ENCODE measurements around the gene IL1RAPL1.
A peak's percentile ranks its signal among the peaks of the same experiment; 100 is the strongest.

Gene IL1RAPL1

GRCh38 chrX:28586981-28587551 is at the start of gene IL1RAPL1:
Gene IL1RAPL1, plus strand, starts transcription at chrX:28587446.
- peak; percentile 12 for DNase-seq (ENCODE audit: low spot score)

- DNase-seq (ENCODE audit: low spot score), result no peak
Measured at GRCh38 chrX:28542791-28543190, 44.5 kb upstream of the IL1RAPL1 start.

GRCh38 chrX:28549838-28550237 is 37.4 kb upstream of the IL1RAPL1 start:
- no peak for DNase-seq (ENCODE audit: low spot score)

GRCh38 chrX:28550331-28550872 is 36.8 kb upstream of the IL1RAPL1 start:
- DNase-seq (ENCODE audit: low spot score), result no peak

- no peak for DNase-seq (ENCODE audit: low spot score)
Measured at GRCh38 chrX:28552322-28552721, 34.9 kb upstream of the IL1RAPL1 start.

GRCh38 chrX:28552882-28553829 is 34.1 kb upstream of the IL1RAPL1 start:
- no peak for DNase-seq (ENCODE audit: low spot score)

- no peak for DNase-seq (ENCODE audit: low spot score)
Measured at GRCh38 chrX:28576117-28576516, 11.1 kb upstream of the IL1RAPL1 start.

GRCh38 chrX:28581522-28581921 is 5.7 kb upstream of the IL1RAPL1 start:
- DNase-seq (ENCODE audit: low spot score), result no peak

- DNase-seq (ENCODE audit: low spot score), result no peak
Measured at GRCh38 chrX:28582511-28582910, 4.7 kb upstream of the IL1RAPL1 start.

- no peak for DNase-seq (ENCODE audit: low spot score)
Measured at GRCh38 chrX:28584025-28584424, 3.2 kb upstream of the IL1RAPL1 start.

- no peak for DNase-seq (ENCODE audit: low spot score)
Measured at GRCh38 chrX:28585767-28586166, 1.5 kb upstream of the IL1RAPL1 start.

- no peak for DNase-seq (ENCODE audit: low spot score)
Measured at GRCh38 chrX:28586286-28586685, 960 bp upstream of the IL1RAPL1 start.

GRCh38 chrX:28589046-28589445 is 1.8 kb downstream of the IL1RAPL1 start:
- DNase-seq (ENCODE audit: low spot score), result no peak

GRCh38 chrX:28590396-28590795 is 3.1 kb downstream of the IL1RAPL1 start:
- no peak for DNase-seq (ENCODE audit: low spot score)

GRCh38 chrX:28591542-28591941 is 4.3 kb downstream of the IL1RAPL1 start:
- no peak for DNase-seq (ENCODE audit: low spot score)

GRCh38 chrX:28595346-28595745 is 8.1 kb downstream of the IL1RAPL1 start:
- DNase-seq (ENCODE audit: low spot score), result no peak

GRCh38 chrX:28599957-28600356 is 12.7 kb downstream of the IL1RAPL1 start:
- no peak for DNase-seq (ENCODE audit: low spot score)

- no peak for DNase-seq (ENCODE audit: low spot score)
Measured at GRCh38 chrX:28609003-28609402, 21.8 kb downstream of the IL1RAPL1 start.

GRCh38 chrX:28609917-28610613 is 22.8 kb downstream of the IL1RAPL1 start:
- no peak for DNase-seq (ENCODE audit: low spot score)

GRCh38 chrX:28610746-28611145 is 23.5 kb downstream of the IL1RAPL1 start:
- DNase-seq (ENCODE audit: low spot score), result no peak

GRCh38 chrX:28613558-28613957 is 26.3 kb downstream of the IL1RAPL1 start:
- DNase-seq (ENCODE audit: low spot score), result no peak

- DNase-seq (ENCODE audit: low spot score), result no peak
Measured at GRCh38 chrX:28625223-28625622, 38.0 kb downstream of the IL1RAPL1 start.

- DNase-seq (ENCODE audit: low spot score), result no peak
Measured at GRCh38 chrX:28626515-28626914, 39.3 kb downstream of the IL1RAPL1 start.
